GM08714 (cell line): ENCODE data around the gene C4orf50.

Experiments used
- H3K4me3 ChIP-seq: fragments of 200-500 bp; sonication (Bioruptor generic); 2 replicates; pipeline ENCODE4 v1.5.1; 2014; ENCODE audit warnings: mild to moderate bottlenecking, low read length, inconsistent platforms
- ZNF274 ChIP-seq: IDR thresholded peaks from 2 replicates; pipeline ENCODE4 v1.6.1; 2012; ENCODE audit warnings: mild to moderate bottlenecking, low read depth, low read length

C4orf50 gene

GRCh38 chr4:5919044-5919443 lies 99.2 kb downstream of the C4orf50 start:
- H3K4me3 ChIP-seq: no peak overlapping the region
- TF ChIP-seq ZNF274: no peak

GRCh38 chr4:5918331-5918985 lies 99.8 kb downstream of the C4orf50 start:
- H3K4me3 ChIP-seq: no peak overlapping the region
- no peak for TF ChIP-seq ZNF274

- TF ChIP-seq ZNF274: no peak
- no peak overlapping the region for H3K4me3 ChIP-seq
Observed at GRCh38 chr4:5917672-5918071, 100.6 kb downstream of the C4orf50 start.

- no peak for TF ChIP-seq ZNF274
- H3K4me3 ChIP-seq: no peak overlapping the region
Observed at GRCh38 chr4:5916229-5916628, 102.0 kb downstream of the C4orf50 start.

GRCh38 chr4:5913454-5913853 lies 104.8 kb downstream of the C4orf50 start:
- TF ChIP-seq ZNF274: no peak

GRCh38 chr4:5912614-5913019 lies 105.6 kb downstream of the C4orf50 start:
- TF ChIP-seq ZNF274: no peak
- H3K4me3 ChIP-seq: no peak overlapping the region

More at GRCh38 chr4:5913454-5913853, 104.8 kb downstream of the C4orf50 start:
- no peak overlapping the region for H3K4me3 ChIP-seq

- no peak for TF ChIP-seq ZNF274
- no peak overlapping the region for H3K4me3 ChIP-seq
Observed at GRCh38 chr4:5908876-5909427, 109.3 kb downstream of the C4orf50 start.

GRCh38 chr4:5906191-5906590 lies 112.0 kb downstream of the C4orf50 start:
- no peak for TF ChIP-seq ZNF274
- no peak overlapping the region for H3K4me3 ChIP-seq

- no peak for TF ChIP-seq ZNF274
- no peak overlapping the region for H3K4me3 ChIP-seq
Observed at GRCh38 chr4:5905714-5906113, 112.5 kb downstream of the C4orf50 start.

- H3K4me3 ChIP-seq: no peak overlapping the region
- TF ChIP-seq ZNF274: no peak
Observed at GRCh38 chr4:5900844-5901243, 117.4 kb downstream of the C4orf50 start.

- H3K4me3 ChIP-seq: no peak overlapping the region
- TF ChIP-seq ZNF274: no peak
Observed at GRCh38 chr4:5899881-5900280, 118.3 kb downstream of the C4orf50 start.

GRCh38 chr4:5899396-5899795 lies 118.8 kb downstream of the C4orf50 start:
- H3K4me3 ChIP-seq: no peak overlapping the region
- TF ChIP-seq ZNF274: no peak

- H3K4me3 ChIP-seq: no peak overlapping the region
- no peak for TF ChIP-seq ZNF274
Observed at GRCh38 chr4:5897674-5898073, 120.6 kb downstream of the C4orf50 start.

- no peak overlapping the region for H3K4me3 ChIP-seq
- no peak for TF ChIP-seq ZNF274
Observed at GRCh38 chr4:5895287-5895686, 122.9 kb downstream of the C4orf50 start.

- no peak overlapping the region for H3K4me3 ChIP-seq
- no peak for TF ChIP-seq ZNF274
Observed at GRCh38 chr4:5894266-5894665, 124.0 kb downstream of the C4orf50 start.

- no peak overlapping the region for H3K4me3 ChIP-seq
Observed at GRCh38 chr4:5893591-5893990, 124.6 kb downstream of the C4orf50 start.

More at GRCh38 chr4:5893591-5893990, 124.6 kb downstream of the C4orf50 start:
- TF ChIP-seq ZNF274: no peak
